HG02870 (cell line): Measurements from ENCODE around the gene UBA52.
"Not testable (repeated sequence)": the region's sequence is repeated elsewhere in the genome, so short reads cannot be mapped to it uniquely, and the experiment has no call there.

Experiments used
- ATAC-seq: cut with Tn5 transposase; IDR thresholded peaks from one replicate; pipeline ENCODE4 v1.9.1; 2021; ENCODE audit warnings: mild to moderate bottlenecking, moderate library complexity; ENCODE audit not compliant: unreplicated experiment

The UBA52 gene

GRCh38 chr19:18591735-18592385, 20.2 kb downstream of the UBA52 start:
- ATAC-seq = no peak

- ATAC-seq = not testable (repeated sequence)
Measured at GRCh38 chr19:18592732-18593131, 21.1 kb downstream of the UBA52 start.

- ATAC-seq = no peak
Measured at GRCh38 chr19:18593367-18594095, 21.9 kb downstream of the UBA52 start.

- ATAC-seq = peak; percentile 49
Measured at GRCh38 chr19:18594096-18594823, 22.6 kb downstream of the UBA52 start.

- ATAC-seq = no peak
Measured at GRCh38 chr19:18594824-18595373, 23.2 kb downstream of the UBA52 start.

- no peak for ATAC-seq
Measured at GRCh38 chr19:18595475-18595874, 23.8 kb downstream of the UBA52 start.

GRCh38 chr19:18596752-18597157, 25.1 kb downstream of the UBA52 start:
- no peak for ATAC-seq

GRCh38 chr19:18597809-18598660, 26.4 kb downstream of the UBA52 start:
- no peak for ATAC-seq

- no peak for ATAC-seq
Measured at GRCh38 chr19:18599485-18599884, 27.8 kb downstream of the UBA52 start.

- ATAC-seq = not testable (repeated sequence)
Measured at GRCh38 chr19:18600692-18601397, 29.2 kb downstream of the UBA52 start.

GRCh38 chr19:18601875-18602274, 30.2 kb downstream of the UBA52 start:
- no peak for ATAC-seq

GRCh38 chr19:18603255-18603957, 31.7 kb downstream of the UBA52 start:
- no peak for ATAC-seq

GRCh38 chr19:18603958-18604819, 32.5 kb downstream of the UBA52 start:
- ATAC-seq = no peak

GRCh38 chr19:18604820-18605159, 33.1 kb downstream of the UBA52 start:
- no peak for ATAC-seq

GRCh38 chr19:18605196-18605545, 33.5 kb downstream of the UBA52 start:
- no peak for ATAC-seq

- ATAC-seq = no peak
Measured at GRCh38 chr19:18605546-18606280, 34.1 kb downstream of the UBA52 start.

- ATAC-seq = no peak
Measured at GRCh38 chr19:18606281-18607225, 34.9 kb downstream of the UBA52 start, which contains the start of gene CRLF1. TSS of gene CRLF1 (minus strand) at chr19:18606799. CDS start at chr19:18606656, 143 bp downstream.
